GM19035 (cell line): ENCODE measurements around the gene PKD1.
"Not testable (repeated sequence)": the region's sequence is repeated elsewhere in the genome, so short reads cannot be mapped to it uniquely, and the experiment has no call there.

Experiments used
- ATAC-seq: cut with Tn5 transposase; IDR thresholded peaks from one replicate; pipeline ENCODE4 v1.9.1; 2021; ENCODE audit not compliant: unreplicated experiment

The PKD1 gene

GRCh38 chr16:2152695-2153506 is 17.2 kb upstream of the PKD1 start:
- ATAC-seq, result no peak

DNA sequence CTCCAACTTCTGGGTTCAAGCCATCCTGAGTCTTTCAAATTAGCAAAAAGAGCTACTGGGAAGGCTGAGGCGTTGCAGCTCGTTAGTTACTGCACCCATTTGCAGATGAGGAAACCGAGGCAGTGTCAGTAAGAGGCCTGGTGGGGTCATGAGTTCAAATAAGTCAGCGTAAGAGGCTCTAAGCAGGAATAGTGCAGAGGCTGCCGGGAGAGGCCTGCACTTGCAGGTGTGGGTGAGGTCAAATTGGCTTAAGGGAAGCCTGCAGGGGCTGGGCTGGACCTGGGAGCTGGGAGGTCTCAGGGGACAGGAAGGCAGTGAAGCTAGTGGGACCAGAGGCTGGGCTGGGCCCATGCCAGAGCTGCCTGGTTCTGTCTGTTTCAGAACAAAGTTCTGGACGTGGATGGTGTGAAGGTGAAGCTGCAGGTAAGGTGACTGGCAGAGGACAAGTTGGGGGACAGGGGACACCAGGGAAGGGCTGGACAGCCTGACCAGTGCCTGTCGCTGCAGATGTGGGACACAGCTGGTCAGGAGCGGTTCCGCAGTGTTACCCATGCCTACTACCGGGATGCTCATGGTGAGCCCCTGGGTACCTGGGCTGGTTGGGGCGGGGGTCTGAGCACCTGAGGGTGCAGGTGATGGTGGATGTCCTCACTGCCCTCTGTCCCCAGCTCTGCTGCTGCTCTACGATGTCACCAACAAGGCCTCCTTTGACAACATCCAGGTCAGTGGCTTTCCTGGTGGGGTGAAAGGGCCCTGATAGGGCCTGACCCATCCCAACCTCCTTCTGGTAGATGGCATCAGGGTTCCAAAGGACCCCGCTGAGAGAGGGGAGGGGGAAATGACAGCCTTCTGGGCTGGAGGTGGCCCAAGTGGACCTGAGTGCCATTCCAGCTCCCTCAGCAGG is 15.7 kb upstream of the PKD1 start:
- no peak for ATAC-seq

- no peak for ATAC-seq
Measured at GRCh38 chr16:2150418-2151187, 14.9 kb upstream of the PKD1 start.

- no peak for ATAC-seq
Measured at GRCh38 chr16:2149630-2150417, 14.1 kb upstream of the PKD1 start.

DNA sequence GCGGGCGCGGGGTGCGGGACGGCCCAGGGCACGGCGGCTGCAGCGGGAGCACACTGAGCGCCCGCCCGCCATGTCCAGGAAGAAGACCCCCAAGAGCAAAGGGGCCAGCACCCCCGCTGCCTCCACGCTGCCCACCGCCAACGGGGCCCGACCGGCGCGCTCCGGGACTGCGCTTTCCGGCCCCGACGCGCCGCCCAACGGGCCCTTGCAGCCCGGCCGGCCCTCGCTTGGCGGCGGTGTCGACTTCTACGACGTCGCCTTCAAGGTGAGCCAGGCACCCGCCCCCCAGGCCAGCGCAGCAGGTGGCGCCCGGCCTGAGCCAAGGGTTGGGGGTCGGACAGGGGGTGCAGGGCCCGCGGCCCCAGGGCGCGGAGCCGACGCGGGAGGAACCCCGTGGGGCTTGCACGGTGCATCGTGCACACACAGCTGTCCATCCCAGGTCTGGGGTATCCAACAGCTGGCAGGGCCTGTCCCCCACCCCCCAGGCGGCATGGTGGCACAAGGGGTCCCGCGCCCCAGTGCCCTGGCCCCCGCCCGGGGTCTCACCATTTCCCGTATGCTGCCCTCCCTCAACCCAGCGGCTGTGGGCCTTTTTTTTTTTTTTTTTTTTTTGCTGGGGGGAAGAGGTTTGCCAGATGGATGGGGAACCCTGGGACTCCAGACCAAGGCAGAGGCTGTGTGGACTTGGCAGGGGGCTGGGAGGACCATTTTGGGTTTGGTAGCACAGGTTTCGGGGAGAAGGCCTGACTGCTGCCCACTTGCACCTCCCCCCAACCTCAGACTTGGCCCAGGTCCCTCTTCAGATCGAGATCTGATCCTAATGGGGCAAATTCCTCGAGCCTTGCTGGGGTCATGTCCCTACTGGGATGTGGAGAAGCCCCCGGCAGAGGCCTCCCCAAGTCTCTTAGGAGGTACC is 13.3 kb upstream of the PKD1 start:
- ATAC-seq, result no peak

DNA sequence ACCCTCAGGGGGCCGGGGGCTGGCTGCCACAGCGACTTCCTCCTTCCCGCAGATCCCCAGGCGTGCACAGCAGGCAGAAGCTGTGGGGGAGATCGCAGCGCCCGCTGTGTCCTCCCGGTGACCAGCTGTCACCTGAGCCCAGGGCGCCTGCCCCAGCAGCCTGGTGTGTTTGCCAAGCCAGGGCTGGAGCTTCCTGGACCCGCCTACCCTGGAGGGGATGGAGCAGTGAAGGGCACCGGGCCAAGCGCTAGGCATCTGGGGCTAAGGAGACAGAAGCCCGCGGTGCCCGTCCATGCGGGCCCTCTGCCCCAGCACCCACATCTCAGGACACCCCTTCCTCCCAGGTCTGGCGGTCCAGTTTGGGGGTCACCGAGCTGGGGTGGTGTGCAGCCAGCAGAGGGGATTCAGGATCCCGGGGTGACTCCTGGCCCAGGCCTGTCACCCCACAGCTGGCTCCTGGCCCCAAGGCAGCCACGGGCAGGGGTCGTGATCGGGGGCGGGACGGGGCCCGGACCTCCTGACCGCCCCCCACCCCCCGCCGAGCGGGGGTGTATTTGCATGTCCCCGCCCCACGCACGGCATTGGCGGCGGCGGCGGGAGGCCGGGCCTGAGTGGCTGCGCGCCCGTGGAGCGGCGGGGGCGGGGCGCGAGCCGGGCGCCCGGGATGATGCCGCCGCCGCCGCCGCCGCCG is 12.4 kb upstream of the PKD1 start, which contains the start of gene RAB26:
TSS of gene RAB26 (plus strand) at position 645 of the 691 bp plus-strand sequence. CDS start 159 bp downstream, outside the sequence.
- ATAC-seq, result no peak

- ATAC-seq, result no peak
Measured at GRCh38 chr16:2147378-2147777, 11.7 kb upstream of the PKD1 start.

GRCh38 chr16:2145843-2146242 is 10.1 kb upstream of the PKD1 start:
- no peak for ATAC-seq

DNA sequence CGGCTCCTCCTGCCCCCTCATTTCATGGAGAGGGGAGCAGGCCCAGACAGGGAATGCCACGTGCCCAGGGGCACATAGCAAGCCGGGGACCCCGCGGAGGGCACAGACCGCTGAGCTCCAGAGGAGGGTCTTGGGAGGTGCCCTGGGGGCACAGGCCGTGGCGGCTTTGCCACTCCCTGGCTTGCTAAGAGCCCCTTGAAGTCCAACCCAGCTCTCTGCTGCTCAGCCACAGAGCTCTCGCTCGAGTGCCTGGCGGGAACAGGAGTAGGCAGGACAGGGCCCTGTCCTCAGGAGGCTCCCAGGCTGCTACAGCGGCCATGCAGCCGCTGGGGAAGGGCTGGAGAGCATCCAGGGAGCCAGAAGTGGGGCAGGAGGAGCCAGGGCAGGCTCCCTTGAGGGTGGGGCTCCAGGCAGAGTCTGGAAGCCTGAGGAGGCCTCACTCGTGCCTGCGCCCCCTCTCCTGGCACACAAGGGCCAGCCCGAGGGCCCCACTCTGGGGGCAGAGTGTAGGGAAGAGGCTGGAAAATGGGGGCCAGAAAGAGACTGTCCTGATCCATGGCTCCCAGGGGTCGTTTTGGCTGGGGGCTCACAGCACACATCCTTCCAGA is 8.3 kb upstream of the PKD1 start:
- ATAC-seq, result no peak

- no peak for ATAC-seq
Measured at GRCh38 chr16:2142942-2143877, 7.5 kb upstream of the PKD1 start.

- not testable (repeated sequence) for ATAC-seq
Measured at GRCh38 chr16:2135071-2135470, 627 bp downstream of the PKD1 start.

- not testable (repeated sequence) for ATAC-seq
Measured at GRCh38 chr16:2133797-2134196, 1.9 kb downstream of the PKD1 start.

DNA sequence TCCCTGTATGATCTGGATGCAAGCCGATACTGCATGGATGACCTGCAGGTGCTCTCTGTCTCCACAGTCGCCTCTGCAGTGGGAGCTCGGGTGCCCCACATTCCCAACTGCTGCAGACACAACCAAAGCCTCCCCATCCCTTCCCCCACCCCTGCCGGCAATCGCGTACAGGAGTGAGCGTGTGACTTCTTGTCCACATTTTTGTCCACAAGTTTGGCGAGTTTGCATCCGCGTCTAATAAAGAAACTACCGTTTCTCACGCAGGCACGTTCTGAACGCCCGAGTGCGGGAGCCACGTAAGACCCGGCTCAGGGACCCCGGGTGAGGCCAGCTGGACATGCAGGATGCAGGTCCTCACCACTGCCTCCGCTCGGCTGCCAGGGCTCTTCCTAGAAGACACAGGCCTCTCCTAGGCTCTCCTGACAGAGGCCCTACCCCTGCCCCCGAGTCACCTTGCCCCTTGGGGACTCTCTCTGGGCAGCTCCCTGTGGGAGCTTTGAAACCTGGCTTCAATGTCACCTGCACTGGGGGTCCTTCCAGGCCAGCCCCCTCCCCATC is 5.7 kb downstream of the PKD1 start:
- not testable (repeated sequence) for ATAC-seq

- ATAC-seq, result not testable (repeated sequence)
Measured at GRCh38 chr16:2129251-2129650, 6.4 kb downstream of the PKD1 start.

GRCh38 chr16:2127630-2128280 is 7.9 kb downstream of the PKD1 start:
- ATAC-seq, result not testable (repeated sequence)

DNA sequence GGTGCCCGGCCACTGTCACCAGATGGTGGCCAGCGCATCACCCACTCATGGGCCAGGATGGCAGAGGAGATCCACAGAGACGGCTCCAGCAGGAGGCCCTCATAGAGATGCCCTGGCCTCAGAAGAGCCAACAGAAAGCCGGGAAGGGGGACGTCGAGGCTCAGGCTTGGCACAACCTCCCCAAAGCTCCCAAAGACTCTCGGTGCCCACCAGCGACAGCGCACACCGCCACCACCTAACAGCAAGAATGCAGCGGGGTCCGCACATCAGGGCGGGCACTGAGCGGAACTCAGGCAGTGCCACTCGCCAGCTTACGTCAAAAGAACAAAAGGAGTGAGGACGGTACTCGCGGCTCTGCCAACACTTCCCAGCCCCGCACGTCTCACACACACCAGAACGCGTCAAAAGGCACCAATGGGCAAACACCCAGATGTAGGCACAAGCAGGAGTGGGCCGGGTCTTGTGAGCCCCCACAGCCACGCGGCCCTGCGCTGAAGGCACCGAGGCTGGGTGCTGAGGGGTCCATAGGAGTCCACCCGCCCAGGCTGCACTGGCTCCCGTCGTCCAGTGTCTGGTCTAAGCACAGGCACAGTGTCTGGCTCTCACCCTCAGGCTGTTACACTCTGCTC is 8.7 kb downstream of the PKD1 start:
- not testable (repeated sequence) for ATAC-seq
